GM12873 (cell line): ENCODE measurements around the gene COL15A1.

Experiments used
- TF ChIP-seq, protein P1 (sequence below): IDR thresholded peaks from 2 replicates; pipeline ENCODE4 v1.5.1; 2012; ENCODE audit warnings: low read depth, mild to moderate bottlenecking, moderate library complexity, low read length, control low read depth; ENCODE audit not compliant: insufficient read depth; ENCODE audit errors: missing control alignments

The COL15A1 gene

DNA sequence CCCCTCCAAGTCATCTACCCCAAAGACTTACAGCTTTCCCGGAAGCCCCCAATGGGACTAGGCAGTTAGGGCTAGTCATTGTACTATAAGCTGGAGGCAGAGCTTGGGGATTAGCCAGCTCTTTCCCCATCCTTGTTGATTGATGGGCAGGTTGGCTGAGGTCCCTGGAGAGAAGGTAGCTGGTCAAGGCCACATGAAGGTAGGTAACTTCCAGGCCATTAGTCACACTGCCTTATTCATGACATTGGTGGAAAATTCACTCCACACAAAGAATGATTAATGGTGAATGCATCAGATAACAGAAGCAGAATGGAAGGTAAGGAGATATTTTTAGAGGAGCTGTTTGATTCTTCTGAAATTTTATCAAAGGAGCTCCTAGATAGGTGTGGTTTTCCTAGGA is 111.7 kb downstream of the COL15A1 start:
- TF ChIP-seq, protein P1, sequence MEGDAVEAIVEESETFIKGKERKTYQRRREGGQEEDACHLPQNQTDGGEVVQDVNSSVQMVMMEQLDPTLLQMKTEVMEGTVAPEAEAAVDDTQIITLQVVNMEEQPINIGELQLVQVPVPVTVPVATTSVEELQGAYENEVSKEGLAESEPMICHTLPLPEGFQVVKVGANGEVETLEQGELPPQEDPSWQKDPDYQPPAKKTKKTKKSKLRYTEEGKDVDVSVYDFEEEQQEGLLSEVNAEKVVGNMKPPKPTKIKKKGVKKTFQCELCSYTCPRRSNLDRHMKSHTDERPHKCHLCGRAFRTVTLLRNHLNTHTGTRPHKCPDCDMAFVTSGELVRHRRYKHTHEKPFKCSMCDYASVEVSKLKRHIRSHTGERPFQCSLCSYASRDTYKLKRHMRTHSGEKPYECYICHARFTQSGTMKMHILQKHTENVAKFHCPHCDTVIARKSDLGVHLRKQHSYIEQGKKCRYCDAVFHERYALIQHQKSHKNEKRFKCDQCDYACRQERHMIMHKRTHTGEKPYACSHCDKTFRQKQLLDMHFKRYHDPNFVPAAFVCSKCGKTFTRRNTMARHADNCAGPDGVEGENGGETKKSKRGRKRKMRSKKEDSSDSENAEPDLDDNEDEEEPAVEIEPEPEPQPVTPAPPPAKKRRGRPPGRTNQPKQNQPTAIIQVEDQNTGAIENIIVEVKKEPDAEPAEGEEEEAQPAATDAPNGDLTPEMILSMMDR = no peak

DNA sequence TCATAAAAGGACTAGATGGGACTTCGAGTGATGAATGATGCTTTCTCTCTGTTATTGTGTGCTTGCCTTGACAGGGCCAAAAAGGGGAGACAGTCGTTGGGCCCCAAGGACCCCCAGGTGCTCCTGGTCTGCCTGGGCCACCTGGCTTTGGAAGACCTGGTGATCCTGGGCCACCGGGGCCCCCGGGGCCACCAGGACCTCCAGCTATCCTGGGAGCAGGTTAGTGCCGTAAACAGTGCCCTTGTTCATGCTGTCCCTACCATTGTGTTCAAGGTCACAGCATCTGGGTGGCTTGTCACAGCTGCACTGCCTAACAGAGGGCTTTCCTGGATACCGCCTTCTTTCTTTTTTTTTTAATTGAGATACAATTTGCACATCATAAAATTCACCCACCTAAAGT is 112.5 kb downstream of the COL15A1 start:
- TF ChIP-seq, protein P1 = no peak

DNA sequence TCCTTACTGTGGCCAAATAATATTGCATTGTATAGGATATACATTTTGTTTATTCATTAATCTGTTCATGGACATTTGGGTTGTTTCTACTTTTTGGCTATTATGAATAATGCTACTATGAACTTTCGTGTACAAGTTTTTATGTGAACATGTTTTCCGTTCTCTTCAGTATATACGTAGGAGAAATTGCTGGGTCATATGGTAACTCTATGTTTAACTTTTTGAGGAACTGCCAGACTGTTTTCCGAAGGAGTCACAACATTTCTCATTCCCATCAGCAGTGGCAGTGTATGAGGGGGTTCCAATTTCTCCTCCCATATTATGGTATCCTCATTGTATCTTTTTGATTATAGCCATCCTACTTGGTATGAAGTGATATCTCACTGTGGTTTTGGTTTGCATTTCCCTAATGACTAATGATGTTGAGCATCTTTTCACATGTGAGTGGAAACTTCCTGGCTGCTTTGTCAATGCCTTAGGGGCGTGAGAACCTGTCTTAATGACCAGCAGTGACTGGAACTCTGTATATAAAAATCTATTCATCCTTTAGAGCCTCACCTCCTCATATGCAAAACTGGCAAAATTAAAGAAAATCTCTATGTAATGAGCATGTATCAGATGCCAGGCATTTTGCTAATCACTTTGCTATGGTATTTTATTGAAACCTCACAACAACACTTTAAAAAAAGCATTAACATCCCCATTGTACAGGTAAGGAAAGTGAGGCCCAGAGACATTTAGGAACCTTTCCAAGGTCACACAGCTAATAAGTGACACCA is 113.4 kb downstream of the COL15A1 start:
- TF ChIP-seq, protein P1 = no peak

DNA sequence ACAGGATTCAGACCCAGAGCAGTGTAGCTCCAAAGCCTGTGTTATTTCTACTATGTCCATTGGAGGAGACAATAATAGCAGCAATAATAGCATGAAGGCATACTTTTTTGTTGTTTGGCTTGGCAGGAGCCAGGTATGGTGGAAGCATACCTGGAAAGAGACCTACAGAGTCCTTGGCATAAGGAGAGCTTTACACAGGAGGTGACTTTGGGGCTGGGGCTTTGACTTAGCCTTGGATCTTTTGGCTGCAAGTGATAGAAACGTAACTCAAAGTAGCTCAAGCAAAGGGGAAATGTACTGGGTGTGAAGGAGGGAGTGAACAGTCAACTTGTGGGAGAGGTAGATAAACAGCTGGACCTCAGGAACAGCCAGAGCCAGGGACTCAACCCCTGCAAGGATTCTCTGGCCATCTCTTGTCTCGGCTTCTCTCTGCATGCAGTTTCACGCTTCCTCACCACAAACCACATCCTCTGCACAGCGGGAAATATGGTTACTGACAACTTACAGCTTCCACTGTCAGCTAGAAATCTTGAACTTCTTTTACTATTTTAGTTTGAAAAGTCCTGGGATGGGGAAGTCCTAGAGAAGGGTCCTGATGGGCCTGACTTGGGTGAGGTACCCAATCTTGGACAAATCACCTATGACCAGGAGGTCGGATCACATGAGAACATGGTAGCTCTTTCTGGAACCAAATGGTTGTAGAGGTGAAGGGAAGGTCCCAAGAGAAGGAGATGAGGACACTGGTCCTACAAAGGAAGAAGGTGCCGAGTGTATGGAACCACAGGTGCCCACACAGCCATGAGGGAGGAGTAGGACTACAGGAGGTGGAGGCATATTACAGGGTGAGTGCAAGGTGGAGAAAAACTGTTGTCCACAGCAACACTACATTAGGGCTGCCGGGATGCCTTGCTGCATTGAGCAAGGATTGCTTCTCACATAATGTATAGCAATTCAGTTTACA is 114.2 kb downstream of the COL15A1 start:
- TF ChIP-seq, protein P1 = peak; percentile 1

DNA sequence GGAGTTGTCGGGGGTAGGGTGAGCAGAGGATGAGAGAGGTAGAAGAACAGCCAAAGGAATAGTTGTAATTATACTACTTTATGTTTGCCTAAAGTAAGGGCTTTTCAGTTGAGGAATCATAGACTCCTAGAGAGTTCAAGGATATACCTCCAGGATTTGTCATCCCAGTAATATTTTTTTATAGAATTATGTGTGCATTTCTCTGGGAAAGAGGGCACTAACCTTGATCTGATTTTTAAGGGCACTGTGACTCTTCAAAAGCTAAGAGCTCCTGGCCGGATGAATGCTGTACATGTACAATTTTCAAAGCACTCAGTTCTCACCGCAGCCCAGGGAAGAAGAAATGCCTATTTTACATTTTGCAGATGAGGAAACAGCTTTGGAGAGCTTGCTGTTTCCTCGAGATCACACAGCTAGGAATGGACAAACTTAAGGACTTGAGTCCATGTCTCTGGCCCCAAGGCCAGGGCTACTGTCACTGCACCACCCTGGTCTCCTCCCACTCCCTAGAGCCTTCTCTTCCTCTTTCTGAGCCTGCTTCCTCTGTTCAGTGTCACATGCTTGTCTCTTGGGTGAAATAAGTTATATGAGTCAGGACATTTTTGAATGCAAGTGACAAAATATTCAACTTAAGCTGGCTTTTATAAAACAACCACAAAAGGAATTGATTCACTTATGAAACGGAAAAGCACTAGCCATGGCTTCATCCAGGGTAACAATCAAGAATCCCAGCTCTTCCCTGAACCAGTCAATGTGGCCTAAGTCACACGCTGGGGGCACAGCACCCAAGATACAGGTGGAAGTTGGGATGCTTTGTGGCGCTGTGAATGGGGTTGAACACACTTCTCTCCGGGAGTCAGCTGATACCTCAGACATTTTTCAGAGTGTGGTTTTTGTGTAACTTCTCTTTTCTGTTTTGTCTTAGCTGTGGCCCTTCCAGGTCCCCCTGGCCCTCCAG is 115.5 kb downstream of the COL15A1 start:
- TF ChIP-seq, protein P1 = no peak

DNA sequence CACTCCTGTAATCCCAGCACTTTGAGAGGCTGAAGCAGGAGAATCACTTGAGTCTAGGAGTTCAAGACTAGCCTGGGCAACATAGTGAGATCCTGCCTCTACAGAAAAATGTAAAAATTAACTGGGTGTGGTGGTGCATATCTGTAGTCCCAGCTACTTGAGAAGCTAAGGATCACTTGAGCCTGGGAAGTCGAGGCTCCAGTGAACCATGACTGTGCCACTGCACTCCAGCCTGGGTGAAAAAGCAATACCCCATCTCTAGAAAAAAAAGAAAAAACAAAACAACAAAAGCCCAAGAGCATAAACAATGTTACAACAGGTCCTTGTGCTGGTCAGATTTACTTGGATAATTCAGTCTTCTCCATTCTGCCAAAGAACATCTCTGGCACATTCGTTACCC is 116.9 kb downstream of the COL15A1 start:
- TF ChIP-seq, protein P1 = no peak

DNA sequence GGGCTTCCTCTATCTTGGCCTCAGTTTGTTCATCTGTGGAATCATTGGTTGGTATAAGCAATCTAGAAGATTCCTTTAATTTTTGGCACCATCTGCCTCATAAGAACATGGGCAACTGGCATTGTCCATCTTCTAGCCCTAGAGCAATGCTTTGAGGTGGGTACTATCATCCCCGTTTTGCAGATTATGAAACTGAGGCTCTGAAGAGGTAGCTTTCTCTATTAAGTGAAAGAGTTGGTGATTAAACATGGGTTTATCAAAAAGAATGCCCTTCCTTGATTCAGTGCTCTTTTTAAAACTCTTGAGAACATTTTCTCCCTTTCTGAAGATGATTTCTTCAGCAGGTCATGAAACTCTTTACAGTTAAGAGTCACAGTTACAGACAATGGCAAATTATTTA is 118.8 kb downstream of the COL15A1 start:
- TF ChIP-seq, protein P1 = no peak
